Measurements from ENCODE around the gene RIPK4.

RIPK4 gene

GRCh38 chr21:41765420-41765821 is 1.4 kb downstream of the RIPK4 start:
- no peak for TF ChIP-seq CTCF (conservative IDR thresholded peaks at IDR 0.05; ENCODE audit: low read depth, low read length)
- no peak for DNase-seq (ENCODE audit: low read depth)
- no peak overlapping the region for H3K4me3 ChIP-seq (ENCODE audit: low read depth, low read length)

DNA sequence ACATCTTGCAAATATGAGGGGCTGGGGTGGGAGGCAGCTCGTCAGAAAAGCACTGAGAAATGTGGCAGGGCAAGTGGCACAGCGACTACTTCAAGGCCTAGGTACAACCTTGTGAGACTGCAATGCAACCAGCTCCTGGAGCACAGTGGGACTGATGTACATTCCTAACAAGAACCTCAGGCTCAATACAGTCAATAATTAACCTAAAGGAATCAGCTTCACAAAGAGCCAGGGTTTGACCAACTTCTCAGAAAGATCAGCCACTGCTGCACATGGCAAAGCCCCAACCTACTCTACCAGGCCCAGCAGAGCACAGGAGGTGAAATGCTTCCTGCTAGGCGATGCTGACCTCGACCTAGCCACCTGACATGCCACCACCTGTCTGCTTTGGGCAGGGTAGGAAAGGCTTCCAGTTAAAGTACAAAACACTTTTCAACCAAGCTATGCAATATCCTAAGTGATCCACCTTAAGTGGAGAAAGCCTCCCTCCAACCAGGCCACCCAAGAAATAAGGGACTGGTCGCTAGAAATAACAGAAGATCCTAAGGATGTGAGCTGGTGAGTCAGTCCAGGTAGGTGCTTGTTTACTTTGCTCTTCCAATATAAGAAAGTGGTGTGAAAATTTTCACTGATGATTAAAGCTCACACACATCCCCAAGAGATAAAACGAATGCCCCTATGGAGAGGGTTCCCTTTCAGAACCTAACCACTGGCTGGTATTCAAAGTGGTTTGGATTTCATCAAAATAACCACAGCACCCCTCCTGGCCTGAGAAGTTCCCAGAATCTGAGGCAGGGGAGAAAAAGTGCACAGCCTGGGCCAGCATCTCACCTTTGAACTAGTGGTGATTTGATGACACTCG is 2.1 kb downstream of the RIPK4 start:
- no peak for TF ChIP-seq CTCF (conservative IDR thresholded peaks at IDR 0.05; ENCODE audit: low read depth, low read length)
- DNase-seq (ENCODE audit: low read depth) = no peak
- H3K4me3 ChIP-seq (ENCODE audit: low read depth, low read length) = no peak overlapping the region

GRCh38 chr21:41763996-41764395 is 2.9 kb downstream of the RIPK4 start:
- no peak for DNase-seq (ENCODE audit: low read depth)
- no peak for TF ChIP-seq CTCF (conservative IDR thresholded peaks at IDR 0.05; ENCODE audit: low read depth, low read length)
- no peak overlapping the region for H3K4me3 ChIP-seq (ENCODE audit: low read depth, low read length)

DNA sequence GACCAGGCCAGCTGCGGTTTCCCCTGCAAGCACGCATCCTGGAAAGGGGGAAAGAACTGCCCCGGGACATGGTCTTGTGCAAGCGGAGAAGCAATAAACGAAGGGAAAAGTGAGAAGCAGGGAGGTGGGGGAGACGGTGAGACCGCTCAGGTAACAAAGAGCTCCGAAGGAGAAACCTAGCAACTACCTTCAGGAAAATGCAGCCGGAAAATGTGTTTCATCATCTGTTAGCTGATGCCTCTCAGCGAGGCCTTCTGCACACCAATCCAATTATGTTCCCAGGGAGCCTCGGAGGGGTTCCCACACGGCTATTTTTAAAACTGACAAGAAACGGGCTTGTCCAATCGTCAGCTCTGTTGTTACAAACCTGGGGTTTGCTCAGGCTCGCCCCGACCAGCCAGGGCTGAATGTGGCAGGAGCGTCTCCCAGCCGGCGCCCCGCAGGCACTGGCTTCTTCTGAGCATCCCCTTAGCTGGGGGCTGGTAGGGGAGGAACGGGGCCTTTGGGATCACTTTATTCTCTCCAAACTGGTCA is 3.4 kb downstream of the RIPK4 start:
- TF ChIP-seq CTCF (conservative IDR thresholded peaks at IDR 0.05; ENCODE audit: low read depth, low read length) = no peak
- no peak overlapping the region for H3K4me3 ChIP-seq (ENCODE audit: low read depth, low read length)
- no peak for DNase-seq (ENCODE audit: low read depth)

DNA sequence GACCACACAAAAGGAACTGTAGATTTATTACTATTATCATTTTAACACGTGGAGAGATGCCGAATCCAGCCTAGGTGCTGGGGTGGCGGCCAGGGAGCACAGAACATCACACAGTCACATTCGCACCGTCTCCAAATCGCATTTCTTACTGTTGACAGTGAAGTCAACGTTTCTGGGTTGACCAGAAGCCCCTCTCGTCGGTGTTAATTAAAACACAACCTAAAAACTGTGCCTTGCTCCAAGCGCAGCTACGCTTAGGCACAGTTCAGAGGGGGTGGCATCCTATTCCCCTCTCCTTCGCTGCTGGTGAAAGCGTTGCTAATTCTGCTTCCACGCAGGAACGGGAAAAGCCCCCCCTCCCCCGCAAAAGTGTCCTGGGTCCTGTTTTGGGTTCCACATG is 4.1 kb downstream of the RIPK4 start:
- no peak for TF ChIP-seq CTCF (conservative IDR thresholded peaks at IDR 0.05; ENCODE audit: low read depth, low read length)
- no peak for DNase-seq (ENCODE audit: low read depth)
- H3K4me3 ChIP-seq (ENCODE audit: low read depth, low read length) = no peak overlapping the region

- no peak overlapping the region for H3K4me3 ChIP-seq (ENCODE audit: low read depth, low read length)
- no peak for DNase-seq (ENCODE audit: low read depth)
- TF ChIP-seq CTCF (conservative IDR thresholded peaks at IDR 0.05; ENCODE audit: low read depth, low read length) = no peak
Observed at GRCh38 chr21:41761934-41762635, 4.8 kb downstream of the RIPK4 start.

All from choroid plexus epithelial cell (primary cell).